Measurements from ENCODE around the gene TENT4B.

DNA sequence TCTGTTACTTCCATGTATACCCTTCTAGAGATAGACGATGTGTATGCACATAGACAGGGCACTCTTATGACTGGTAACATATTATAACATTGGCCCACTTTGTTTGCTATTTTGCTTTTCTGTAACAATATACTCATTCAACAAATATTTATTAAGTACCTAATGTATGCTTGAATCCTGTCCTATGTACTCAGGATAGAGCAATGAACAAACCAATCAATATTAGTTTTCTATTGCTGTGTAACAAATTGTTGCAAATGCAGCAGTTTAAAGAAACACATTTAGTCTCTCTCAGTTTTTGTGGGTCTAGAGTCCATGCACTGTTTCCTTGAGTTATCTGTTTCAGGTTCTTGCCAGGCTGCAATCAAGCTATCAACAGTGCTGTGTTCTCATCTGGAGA lies 29.7 kb upstream of the TENT4B start:
- TF ChIP-seq, protein P1, sequence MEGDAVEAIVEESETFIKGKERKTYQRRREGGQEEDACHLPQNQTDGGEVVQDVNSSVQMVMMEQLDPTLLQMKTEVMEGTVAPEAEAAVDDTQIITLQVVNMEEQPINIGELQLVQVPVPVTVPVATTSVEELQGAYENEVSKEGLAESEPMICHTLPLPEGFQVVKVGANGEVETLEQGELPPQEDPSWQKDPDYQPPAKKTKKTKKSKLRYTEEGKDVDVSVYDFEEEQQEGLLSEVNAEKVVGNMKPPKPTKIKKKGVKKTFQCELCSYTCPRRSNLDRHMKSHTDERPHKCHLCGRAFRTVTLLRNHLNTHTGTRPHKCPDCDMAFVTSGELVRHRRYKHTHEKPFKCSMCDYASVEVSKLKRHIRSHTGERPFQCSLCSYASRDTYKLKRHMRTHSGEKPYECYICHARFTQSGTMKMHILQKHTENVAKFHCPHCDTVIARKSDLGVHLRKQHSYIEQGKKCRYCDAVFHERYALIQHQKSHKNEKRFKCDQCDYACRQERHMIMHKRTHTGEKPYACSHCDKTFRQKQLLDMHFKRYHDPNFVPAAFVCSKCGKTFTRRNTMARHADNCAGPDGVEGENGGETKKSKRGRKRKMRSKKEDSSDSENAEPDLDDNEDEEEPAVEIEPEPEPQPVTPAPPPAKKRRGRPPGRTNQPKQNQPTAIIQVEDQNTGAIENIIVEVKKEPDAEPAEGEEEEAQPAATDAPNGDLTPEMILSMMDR (IDR thresholded peaks at IDR 0.05), result no peak
- TF ChIP-seq POLR2AphosphoS5 (IDR thresholded peaks at IDR 0.05; ENCODE audit: insufficient read depth in 1 of 2, low read depth in 1 of 2), result no peak
